Cardiac muscle cell (in vitro differentiated cells and primary cell): Measurements from ENCODE around the gene HS2ST1. TPM values are rescaled to one million over a fixed set of nuclear protein-coding genes. Genes with fewer than 3 reads are reported as not detected.
"Not testable (repeated sequence)": the region's sequence is repeated elsewhere in the genome, so short reads cannot be mapped to it uniquely, and the experiment has no call there.

Experiments
- DNase-seq, 2 donors: peaks; one replicate each; pipeline versions ENCODE4 v3.0.0 to v3.0.0-alpha.2; 2010 to 2017; ENCODE audit warnings: low read depth in 1 of 2, low spot score in 1 of 2
- H3K27ac ChIP-seq: fragments of 200-600 bp; sonication (generic); 2 replicates; pipeline ENCODE4 v1.5.1; 2016
- H3K27me3 ChIP-seq: fragments of 200-600 bp; sonication (generic); 2 replicates; pipeline ENCODE4 v1.6.0; 2016; ENCODE audit warnings: control low read depth
- H3K36me3 ChIP-seq: fragments of 200-600 bp; sonication (generic); 2 replicates; pipeline ENCODE4 v1.5.1; 2016; ENCODE audit warnings: control low read depth
- H3K4me1 ChIP-seq: fragments of 200-600 bp; sonication (generic); 2 replicates; pipeline ENCODE4 v1.8.1; 2017; ENCODE audit warnings: low read depth, mild to moderate bottlenecking, mixed run types
- H3K4me3 ChIP-seq: fragments of 200-600 bp; sonication (generic); 2 replicates; pipeline ENCODE4 v1.5.1; 2016; ENCODE audit warnings: mild to moderate bottlenecking
- H3K9me3 ChIP-seq: fragments of 200-600 bp; sonication (generic); 2 replicates; pipeline ENCODE4 v1.5.1; 2017; ENCODE audit warnings: low read depth, mild to moderate bottlenecking, control low read depth
- CTCF ChIP-seq: IDR thresholded peaks from 2 replicates; pipeline ENCODE4 v1.5.1; 2012; ENCODE audit warnings: low read depth, mild to moderate bottlenecking, low read length
- polyA plus RNA-seq: library from polyadenylated mRNA; unstranded; fragments of >200 nt; fragmentation: Nextera tagmentation; extraction: Ambion mirVana; gene quantifications from 2 replicates; pipeline ENCODE4 v1.2.1, GENCODE V29; 2016
- total RNA-seq: library from RNA; depleted of rRNA; stranded (reverse); fragments of >200 nt; gene quantifications from 2 replicates; pipeline ENCODE4 v1.2.3, GENCODE V29; 2016

HS2ST1 gene
- total RNA-seq (16.6 and 19.0 TPM in 2 replicates), polyA plus RNA-seq (13.9 and 16.0 TPM in 2 replicates)

- no peak for DNase-seq
- no peak for TF ChIP-seq CTCF
- peak within 1 kb of the TSS; percentile 98 for H3K4me3 ChIP-seq
Observed at GRCh38 chr1:86914601-86914997, at the start of gene HS2ST1. HS2ST1 (plus strand) TSS chr1:86914635.

DNA sequence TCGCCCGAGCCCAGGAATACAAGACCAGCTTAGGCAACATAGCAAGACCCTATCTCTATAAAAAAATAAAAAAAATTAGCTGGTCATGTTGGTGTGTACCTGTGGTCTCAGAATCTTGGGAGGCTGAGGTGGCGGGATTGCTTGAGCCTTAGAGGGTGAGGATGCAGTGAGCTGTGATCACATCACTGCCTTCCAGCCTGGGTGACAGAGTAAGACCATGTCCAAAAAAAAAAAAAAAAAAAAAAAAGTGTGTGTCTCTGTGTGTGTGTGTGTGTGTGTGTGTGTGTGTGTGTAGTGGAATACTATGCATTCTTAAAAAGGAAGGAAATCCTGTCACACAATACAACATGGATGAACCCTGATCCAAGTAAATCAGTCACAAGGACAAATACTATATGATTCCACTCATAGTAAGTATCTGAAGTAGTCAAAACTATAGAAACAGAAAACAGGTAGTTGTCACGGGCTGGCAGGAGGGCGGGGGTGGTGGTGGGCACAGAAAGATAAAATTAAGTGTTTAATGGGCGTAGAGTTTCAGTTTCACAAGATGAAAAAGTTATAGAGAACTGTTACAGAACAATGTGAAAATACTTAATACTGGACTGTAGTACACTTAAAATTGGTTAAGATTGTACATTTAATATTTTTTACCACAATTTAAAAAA is 48.3 kb upstream of the HS2ST1 start:
- no peak overlapping the region for H3K27ac ChIP-seq
- H3K4me1 ChIP-seq = peaks cover 6% of the 10 kb centered on the region
- H3K27me3 ChIP-seq = no peaks in the 10 kb centered on the region
- peaks cover 5% of the 10 kb centered on the region for H3K36me3 ChIP-seq
- TF ChIP-seq CTCF = no peak
- H3K9me3 ChIP-seq = no peaks in the 10 kb centered on the region
- H3K4me3 ChIP-seq = no peak overlapping the region
- no peak for DNase-seq

More at GRCh38 chr1:86914601-86914997, at the start of gene HS2ST1:
- Histone ChIP-seq H3K27me3 (no peaks in the 10 kb centered on the region), H3K36me3 (no peaks in the 10 kb centered on the region), H3K4me1 (peaks cover 17% of the 10 kb centered on the region), H3K9me3 (no peaks in the 10 kb centered on the region), H3K27ac (peak within 1 kb of the TSS; percentile 97)

GRCh38 chr1:86866665-86867064 is 47.8 kb upstream of the HS2ST1 start:
- peaks cover 4% of the 10 kb centered on the region for H3K36me3 ChIP-seq
- H3K27me3 ChIP-seq = no peaks in the 10 kb centered on the region
- H3K9me3 ChIP-seq = no peaks in the 10 kb centered on the region
- peaks cover 6% of the 10 kb centered on the region for H3K4me1 ChIP-seq
- no peak for TF ChIP-seq CTCF
- H3K27ac ChIP-seq = no peak overlapping the region
- H3K4me3 ChIP-seq = no peak overlapping the region
- DNase-seq = peak in 1 of 2 donors; percentile 65

DNA sequence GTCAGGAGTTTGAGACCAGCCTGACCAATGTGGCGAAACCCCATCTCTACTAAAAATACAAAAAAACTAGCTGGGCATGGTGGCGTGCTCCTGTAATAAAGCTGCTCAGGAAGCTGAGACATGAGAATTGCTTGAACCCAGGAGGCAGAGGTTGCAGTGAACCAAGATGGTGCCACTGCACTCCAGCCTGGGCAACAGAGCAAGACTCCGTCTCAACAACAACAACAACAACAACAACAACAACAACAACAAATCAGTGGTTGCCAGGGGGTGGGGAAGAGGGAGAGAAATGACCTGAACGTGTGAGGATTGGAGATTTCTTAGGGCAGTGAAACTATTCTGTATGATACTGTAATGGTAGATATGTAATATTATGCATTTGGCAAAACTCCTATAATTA is 47.2 kb upstream of the HS2ST1 start:
- not testable (repeated sequence) for DNase-seq, H3K9me3 ChIP-seq, H3K4me3 ChIP-seq, H3K27me3 ChIP-seq, H3K36me3 ChIP-seq, H3K4me1 ChIP-seq, H3K27ac ChIP-seq

- H3K27ac ChIP-seq = no peak overlapping the region
Observed at GRCh38 chr1:86868477-86868876, 46.0 kb upstream of the HS2ST1 start.

More at GRCh38 chr1:86868477-86868876, 46.0 kb upstream of the HS2ST1 start:
- Histone ChIP-seq H3K36me3 (no peaks in the 10 kb centered on the region), H3K4me3 (no peak overlapping the region), H3K27me3 (no peaks in the 10 kb centered on the region), H3K4me1 (no peaks in the 10 kb centered on the region), H3K9me3 (no peaks in the 10 kb centered on the region)
- TF ChIP-seq CTCF = no peak
- peak in 1 of 2 donors; percentile 47 for DNase-seq
